ENCODE measurements around the gene CCDC138.

Gene CCDC138

DNA sequence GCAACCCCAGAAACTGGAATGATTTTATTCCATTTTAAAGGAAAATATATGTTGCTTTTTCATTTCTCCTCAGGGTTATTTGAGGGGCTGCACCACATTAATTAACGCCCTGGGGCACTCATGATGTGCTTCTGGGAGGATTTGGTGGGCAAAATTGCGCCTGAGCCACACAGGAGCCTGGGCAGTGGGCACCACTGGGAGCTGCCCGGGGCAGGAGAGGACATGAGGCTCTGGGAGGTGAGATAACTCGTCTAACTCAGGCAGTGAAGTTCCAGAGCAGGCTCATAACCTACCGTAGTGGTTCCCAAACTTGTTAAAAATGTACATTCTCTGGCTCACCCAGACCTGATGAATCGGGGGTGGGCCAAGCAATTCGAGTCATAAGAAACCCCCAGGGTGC is 134.1 kb downstream of the CCDC138 start:
- DNase-seq = no peak

DNA sequence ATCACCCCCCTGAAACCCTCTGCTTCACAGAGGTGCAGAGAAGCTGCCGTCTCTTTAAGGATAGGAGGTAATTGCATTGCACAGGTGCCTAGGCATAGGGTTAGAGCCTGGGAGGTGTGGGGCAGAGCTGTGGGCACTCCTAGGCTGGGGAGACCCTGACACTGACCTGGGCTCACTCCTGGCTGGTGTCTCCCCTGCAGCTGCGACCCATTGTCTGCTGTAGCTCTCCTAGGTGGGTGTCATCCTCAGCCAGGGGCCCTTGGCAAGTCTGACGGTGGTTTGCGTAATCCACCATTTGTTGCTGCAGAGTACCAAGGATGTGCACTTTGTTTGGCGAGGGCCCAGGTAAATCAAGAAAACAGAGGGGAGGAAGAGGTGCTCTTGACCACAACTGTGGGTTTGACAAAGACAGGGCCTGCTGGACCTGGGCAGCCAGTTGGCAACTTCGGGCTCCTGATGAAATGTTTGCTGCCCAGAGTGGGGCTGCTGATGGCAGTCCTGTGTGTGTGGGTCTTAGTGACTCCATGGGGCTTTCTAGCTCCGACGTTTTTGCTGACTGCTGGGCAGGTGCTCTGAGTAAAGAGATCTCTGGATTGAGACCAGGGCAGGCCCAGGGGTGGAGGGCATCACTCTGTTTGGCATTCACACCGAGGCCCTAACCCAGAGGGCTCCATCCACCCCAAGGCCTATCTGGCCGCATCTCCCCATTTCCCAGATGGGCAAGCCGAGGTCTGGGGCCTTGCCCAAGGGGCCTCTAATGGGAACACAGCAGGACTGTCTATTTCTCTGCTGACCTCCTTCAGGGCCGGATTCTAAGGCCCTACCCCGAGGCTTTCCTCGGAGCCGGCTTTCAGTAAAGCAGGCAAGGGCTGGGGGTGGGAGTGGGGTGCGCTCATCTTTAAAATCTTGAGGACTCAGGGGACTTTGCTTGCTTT is 134.8 kb downstream of the CCDC138 start:
- DNase-seq = no peak

DNA sequence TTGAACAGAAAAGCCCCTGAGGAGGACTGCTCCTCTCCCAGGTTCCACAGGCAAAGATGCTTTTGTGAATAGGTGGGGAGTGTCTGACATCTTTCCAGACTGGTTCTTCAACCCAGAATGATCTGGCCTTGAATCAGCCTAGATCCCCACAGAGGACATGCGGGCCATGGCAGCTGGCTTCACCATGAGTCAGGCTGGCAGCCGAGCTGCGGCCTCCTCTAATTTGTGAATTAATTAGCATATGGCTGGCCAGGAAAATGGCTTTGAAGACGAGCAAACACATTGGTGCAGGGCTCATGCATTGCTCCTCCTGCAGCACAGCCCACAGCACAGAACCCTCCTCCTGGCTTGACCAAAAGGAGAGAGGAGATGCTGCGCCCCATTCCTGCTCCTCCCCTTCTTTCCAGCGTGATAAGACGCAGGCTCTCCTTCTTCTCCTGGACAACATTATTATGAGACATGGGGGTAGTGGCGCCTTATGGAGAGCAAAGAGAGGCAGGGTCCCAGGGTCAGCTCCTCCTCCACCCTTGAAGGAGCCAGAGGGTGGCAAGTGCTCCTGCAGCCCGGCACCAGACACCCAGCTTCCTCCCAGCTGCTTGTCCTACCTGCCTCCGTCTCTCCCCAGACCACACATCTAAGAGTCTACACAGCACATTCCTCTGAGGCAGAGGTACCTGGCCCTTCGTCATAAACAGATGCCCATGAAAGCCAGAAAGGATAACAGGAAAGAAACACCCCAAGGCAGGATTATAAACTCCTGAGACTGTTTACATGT is 135.8 kb downstream of the CCDC138 start:
- DNase-seq = no peak

DNA sequence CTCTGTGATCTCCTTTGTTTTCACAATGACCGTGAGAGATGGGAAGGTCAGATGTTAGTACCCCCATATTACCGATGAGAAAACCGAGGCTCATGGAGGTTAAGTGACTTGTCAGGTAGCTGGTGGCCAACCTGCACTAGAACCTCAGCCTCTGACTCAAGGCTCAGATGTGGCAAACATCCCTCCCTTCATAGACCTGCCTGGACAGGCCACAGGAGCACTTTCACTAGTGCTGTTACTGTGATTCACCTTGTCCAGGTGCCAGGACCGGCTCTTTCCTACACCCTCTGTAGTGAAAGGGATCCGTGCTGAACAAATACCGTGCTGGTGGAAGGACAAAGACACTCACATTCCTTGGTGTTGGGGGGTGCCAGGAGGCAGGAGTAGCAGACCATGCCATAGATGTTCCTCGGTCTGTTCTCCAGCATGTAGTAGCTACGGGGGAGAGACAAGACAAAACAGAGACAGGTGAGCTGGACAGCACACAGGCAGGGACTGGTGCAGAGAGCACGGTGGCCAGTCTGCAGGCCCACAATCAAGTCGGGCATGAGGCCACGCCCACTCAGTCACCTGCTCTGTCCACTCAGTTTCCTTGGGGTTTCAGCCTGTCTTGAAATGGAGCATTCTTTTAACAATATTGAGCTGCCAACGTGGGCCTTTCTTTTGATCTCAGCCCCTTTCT is 136.6 kb downstream of the CCDC138 start:
- no peak for DNase-seq

DNA sequence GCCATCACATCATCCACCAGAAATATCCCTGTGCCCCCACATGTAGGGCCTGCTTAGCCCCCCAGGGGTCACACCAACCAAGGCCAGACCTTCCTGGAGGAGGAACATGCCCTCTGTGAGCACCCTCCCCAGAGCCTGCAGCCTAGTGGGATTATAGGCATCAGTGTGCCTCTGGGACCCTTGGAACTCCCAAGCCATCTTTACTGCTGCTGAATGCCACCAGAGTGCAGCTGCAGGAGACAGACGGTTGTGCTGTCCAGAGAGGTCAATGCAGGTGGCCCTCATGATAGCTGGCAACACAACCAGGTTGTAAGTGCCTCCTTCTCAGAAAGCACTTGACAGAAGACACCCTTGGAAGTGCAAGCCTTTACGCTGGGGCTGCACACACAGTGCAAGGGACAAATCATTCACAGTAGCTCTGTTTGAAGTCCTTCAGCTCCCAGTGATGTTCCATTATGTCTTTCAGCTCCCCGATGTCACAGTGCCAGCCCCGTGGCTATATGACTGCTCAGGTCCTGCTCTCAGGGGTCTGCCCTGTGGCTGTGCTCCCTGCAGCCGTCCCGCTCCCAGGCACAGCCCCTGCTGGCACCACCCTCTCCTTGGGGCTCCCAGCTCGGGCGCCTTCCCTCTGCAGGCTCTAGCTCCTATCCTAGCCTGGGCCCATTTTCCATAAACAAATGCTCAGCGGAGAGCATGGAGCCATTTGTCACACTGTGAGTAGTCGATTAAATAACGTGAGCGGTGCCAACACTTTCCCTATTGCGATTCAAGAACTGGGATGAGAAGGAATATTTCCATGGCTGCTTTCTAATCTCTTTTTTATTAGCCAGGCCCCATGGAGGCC is 137.4 kb downstream of the CCDC138 start:
- DNase-seq = no peak

DNA sequence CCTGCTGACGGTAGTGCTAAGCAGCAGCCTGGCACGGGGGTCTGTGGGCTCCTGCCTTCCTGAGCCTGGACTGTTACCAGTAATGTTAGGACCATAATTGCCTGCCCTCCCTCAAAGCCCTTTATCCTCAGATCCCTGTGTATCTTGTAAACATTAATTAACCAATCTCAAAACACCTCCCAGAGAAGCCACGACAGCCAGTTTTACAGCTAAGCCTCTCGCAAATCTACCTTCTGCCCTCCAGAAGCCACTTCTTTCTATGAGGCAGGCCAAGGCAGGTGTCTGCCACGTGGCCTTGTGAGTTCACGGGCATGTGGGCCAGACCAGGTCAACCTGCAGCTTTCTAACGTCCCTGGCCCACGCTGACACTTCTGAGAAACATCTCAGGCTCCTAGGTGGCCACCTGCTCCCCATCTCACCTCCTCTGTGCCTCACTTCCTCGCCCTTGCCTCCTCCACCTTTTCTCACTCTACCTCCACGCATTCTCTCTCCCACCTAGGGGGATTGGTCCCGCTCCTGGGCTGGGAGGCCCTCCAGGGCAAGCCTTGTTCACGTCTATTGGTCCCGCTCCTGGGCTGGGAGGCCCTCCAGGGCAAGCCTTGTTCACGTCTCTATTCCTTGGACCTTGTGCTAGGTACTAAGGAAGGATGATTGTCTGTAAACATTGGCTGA is 138.1 kb downstream of the CCDC138 start:
- no peak for DNase-seq

DNA sequence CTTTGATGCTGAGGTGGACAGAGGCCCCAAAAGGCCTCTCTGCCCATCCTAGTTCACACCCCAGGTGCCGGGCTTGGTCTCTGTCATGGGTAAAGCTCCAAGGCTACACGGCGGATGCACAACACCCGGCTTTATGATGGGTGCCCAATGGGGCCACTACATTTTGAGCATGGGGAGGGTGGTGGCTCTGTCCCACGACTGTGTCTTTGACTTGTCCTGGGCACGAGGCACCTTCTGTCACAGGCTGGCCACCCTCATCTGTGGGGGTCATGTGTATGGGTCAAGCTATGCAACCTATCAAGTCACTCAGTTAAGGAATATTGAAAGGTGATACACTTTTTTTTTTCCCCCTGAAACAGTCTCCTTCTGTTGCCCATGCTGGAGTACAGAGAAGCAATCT is 138.7 kb downstream of the CCDC138 start:
- no peak for DNase-seq

DNA sequence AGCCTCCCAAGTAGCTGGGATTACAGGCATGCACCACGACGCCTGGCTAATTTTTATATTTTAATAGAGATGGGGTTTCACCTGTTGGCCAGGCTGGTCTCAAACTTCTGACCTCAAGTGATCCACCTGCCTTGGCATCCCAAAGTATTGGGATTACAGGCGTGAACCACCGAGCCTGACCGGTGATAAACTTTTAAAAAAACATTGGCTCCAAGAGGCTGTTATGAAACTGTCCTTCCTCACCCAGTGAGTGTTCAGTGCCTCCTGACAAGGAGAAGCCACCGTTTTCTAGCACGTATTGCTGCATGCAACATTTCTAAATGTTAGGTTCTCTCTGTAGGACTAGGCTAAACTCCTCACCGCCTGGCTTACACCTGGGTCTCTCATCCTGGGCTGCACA is 139.2 kb downstream of the CCDC138 start:
- DNase-seq = no peak

Data from NCI-H187 treated with DMSO at 0.1 percent for 48 hours (cell line).